OCI-LY1 (cell line): ENCODE results near the gene EFNB3.

Experiments used
- CTCF ChIP-seq: fragments of 200-600 bp; sonication (generic), shearing (Covaris generic); IDR thresholded peaks from 2 replicates; pipeline ENCODE4 v1.5.1; 2017; ENCODE audit warnings: mild to moderate bottlenecking, antibody characterized with exemption, low read length, moderate library complexity, mixed read lengths
- EZH2 ChIP-seq: fragments of 200-600 bp; sonication (generic), shearing (Covaris generic); IDR thresholded peaks from 2 replicates; pipeline ENCODE4 v1.8.0; 2017; ENCODE audit warnings: borderline replicate concordance, mixed run types, mild to moderate bottlenecking, antibody characterized with exemption, low read length, moderate library complexity, mixed read lengths

- no peak for TF ChIP-seq CTCF
- TF ChIP-seq EZH2 = no peak
Observed at GRCh38 chr17:7685533-7686221, 19.3 kb upstream of the EFNB3 start.
